Sigmoid colon (tissue), 7 donors: ENCODE results near the gene ANO1. TPM values are rescaled to one million over a fixed set of nuclear protein-coding genes. Genes with fewer than 3 reads are reported as not detected.
A peak's percentile ranks its signal among the peaks of the same experiment; 100 is the strongest.

Experiments used
- DNase-seq: peaks from one replicate; pipeline ENCODE4 v3.0.0-alpha.2; 2019
- H3K27ac ChIP-seq, 4 donors: fragments of 200-600 bp; sonication (generic); one replicate each; pipeline ENCODE4 v1.5.1; 2016 to 2019; ENCODE audit warnings: mild to moderate bottlenecking in 1 of 4
- H3K27me3 ChIP-seq, 3 donors: fragments of 200-600 bp; sonication (generic); one replicate each; pipeline ENCODE4 v1.5.1; 2019; ENCODE audit warnings: mild to moderate bottlenecking in 1 of 3
- H3K36me3 ChIP-seq, 4 donors: fragments of 200-600 bp; sonication (generic); one replicate each; pipeline ENCODE4 v1.5.1; 2016 to 2019
- H3K4me1 ChIP-seq, 4 donors: fragments of 200-600 bp; sonication (generic); one replicate each; pipeline ENCODE4 v1.5.1; 2017 to 2019
- H3K4me3 ChIP-seq, 4 donors: fragments of 200-600 bp; sonication (generic); one replicate each; pipeline ENCODE4 v1.5.1; 2017 to 2019; ENCODE audit warnings: mild to moderate bottlenecking in 2 of 4, moderate library complexity in 1 of 4
- H3K9me3 ChIP-seq, 4 donors: fragments of 200-600 bp in 3 of 4; sonication (generic) in 3 of 4; one replicate each; pipeline versions ENCODE4 v1.5.1 to v1.6.1; 2013 to 2019
- EP300 ChIP-seq, 4 donors: sonication (generic); formaldehyde crosslinking; IDR thresholded peaks; one replicate each; pipeline ENCODE4 v1.6.1; 2017; ENCODE audit warnings: antibody characterized with exemption in 4 of 4
- POLR2A ChIP-seq, 2 donors: fragments of 450-650 bp; IDR thresholded peaks; one replicate each; pipeline ENCODE4 v1.6.1; 2016; ENCODE audit warnings: antibody characterized with exemption in 2 of 2, mild to moderate bottlenecking in 2 of 2, moderate library complexity in 2 of 2
- POLR2AphosphoS5 ChIP-seq, 4 donors: sonication (generic); formaldehyde crosslinking; IDR thresholded peaks; one replicate each; pipeline ENCODE4 v1.6.1; 2017; ENCODE audit warnings: antibody characterized with exemption in 4 of 4
- WGBS, 2 donors: extraction: QIAGEN DNeasy Blood & Tissue Kit; methylation state at CpG; one replicate each; pipeline ENCODE4 v1.1.7; 2013; 5-methylcytosine and 5-hydroxymethylcytosine counted together
- intact Hi-C: fragments of 100-400 bp; cut with DNase I; formaldehyde crosslinking; loops from one replicate; pipeline ENCODE4 v1.15.1; 2023
- polyA plus RNA-seq, 3 donors: library from polyadenylated mRNA; stranded (reverse); fragments of 200-250 nt; gene quantifications; one replicate each; pipeline ENCODE4 v1.2.3, GENCODE V29; 2013
- total RNA-seq, 4 donors: library from RNA; depleted of rRNA; stranded (reverse); fragments of >200 nt; gene quantifications; one replicate each; pipeline ENCODE4 v1.1.0, GENCODE V29; 2016
- TF ChIP-seq, protein P1 (sequence below), 4 experiments: fragments of 450-650 bp in 3 of 4; fragments of 200-600 bp in 1 of 4; IDR thresholded peaks; one replicate each; pipeline ENCODE4 v1.5.1; 2016 to 2019; ENCODE audit warnings: antibody characterized with exemption in 4 of 4, mild to moderate bottlenecking in 3 of 4, moderate library complexity in 2 of 4
- donor health status: healthy with polysubstance abuse.
- donor health status: Bipolar disorder and iron deficiency.
- donor health status: healthy.

The ANO1 gene
- total and polyA plus RNA-seq, 7 donors = 0.60 to 33.9 (median 17.4) TPM

GRCh38 chr11:70139785-70140410, 61.8 kb downstream of the ANO1 start:
- H3K36me3 ChIP-seq = no peaks in the 10 kb centered on the region
- peaks cover 0 to 30% (median 18%) of the 10 kb centered on the region in 3 donors for H3K27me3 ChIP-seq
- H3K27ac ChIP-seq = no peak overlapping the region
- no peak for TF ChIP-seq POLR2AphosphoS5 (IDR thresholded peaks at IDR 0.05)
- no peak for TF ChIP-seq EP300 (IDR thresholded peaks at IDR 0.05)
- TF ChIP-seq, protein P1, sequence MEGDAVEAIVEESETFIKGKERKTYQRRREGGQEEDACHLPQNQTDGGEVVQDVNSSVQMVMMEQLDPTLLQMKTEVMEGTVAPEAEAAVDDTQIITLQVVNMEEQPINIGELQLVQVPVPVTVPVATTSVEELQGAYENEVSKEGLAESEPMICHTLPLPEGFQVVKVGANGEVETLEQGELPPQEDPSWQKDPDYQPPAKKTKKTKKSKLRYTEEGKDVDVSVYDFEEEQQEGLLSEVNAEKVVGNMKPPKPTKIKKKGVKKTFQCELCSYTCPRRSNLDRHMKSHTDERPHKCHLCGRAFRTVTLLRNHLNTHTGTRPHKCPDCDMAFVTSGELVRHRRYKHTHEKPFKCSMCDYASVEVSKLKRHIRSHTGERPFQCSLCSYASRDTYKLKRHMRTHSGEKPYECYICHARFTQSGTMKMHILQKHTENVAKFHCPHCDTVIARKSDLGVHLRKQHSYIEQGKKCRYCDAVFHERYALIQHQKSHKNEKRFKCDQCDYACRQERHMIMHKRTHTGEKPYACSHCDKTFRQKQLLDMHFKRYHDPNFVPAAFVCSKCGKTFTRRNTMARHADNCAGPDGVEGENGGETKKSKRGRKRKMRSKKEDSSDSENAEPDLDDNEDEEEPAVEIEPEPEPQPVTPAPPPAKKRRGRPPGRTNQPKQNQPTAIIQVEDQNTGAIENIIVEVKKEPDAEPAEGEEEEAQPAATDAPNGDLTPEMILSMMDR (IDR thresholded peaks at IDR 0.05) = no peak
- TF ChIP-seq POLR2A (IDR thresholded peaks at IDR 0.05) = no peak
- H3K9me3 ChIP-seq = no peaks in the 10 kb centered on the region
- peaks cover 0 to 19% (median 9%) of the 10 kb centered on the region in 4 donors for H3K4me1 ChIP-seq
- no peak overlapping the region for H3K4me3 ChIP-seq
- no peak for DNase-seq
- intact Hi-C loops = no loop called here
- 74 to 80% methylated on average over 15 of the region's 15 CpGs for WGBS, 2 donors

DNA sequence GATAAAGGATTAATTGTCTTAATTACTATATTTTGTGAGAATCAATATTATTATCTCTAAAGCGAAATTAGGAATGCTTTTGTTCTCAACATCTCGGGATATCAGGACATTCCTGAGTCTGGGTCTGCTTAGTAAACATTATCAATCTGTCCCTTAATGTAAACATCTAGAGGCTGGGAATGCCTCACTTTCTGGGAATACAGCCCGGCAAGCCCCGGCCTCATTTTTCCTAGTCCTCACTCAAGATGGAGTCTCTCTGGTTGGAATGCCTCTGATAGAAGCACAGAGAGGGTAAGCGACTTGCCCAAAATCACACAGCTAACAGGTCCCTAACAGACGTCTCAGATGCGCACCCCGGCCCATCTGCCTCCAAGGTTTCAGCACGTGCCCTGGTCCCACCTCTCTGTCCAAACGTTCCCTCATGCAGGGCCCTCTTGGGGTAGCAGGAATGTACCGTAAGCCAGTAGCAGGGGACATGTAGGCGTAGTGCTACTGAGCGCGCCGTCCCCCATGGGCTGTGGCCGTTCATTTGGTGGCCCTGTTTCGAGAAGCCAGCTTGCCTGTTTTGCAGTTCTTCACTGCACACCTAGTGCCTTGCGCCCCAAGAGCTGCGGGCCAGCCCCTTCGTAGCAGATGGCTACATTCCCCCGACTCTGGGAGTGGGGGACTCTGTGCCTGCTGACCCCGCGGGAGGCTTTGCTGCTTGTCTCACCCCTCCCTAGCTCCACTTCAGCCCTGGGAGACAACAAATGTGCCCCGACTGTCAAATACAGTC, 62.8 kb downstream of the ANO1 start:
- intact Hi-C loops = no loop called here
- H3K36me3 ChIP-seq = no peaks in the 10 kb centered on the region
- peak overlapping the region in 2 of 4 donors; percentile 8 to 18 for H3K4me3 ChIP-seq
- no peak for TF ChIP-seq POLR2AphosphoS5 (IDR thresholded peaks at IDR 0.05)
- TF ChIP-seq POLR2A (IDR thresholded peaks at IDR 0.05) = no peak
- no peak for TF ChIP-seq EP300 (IDR thresholded peaks at IDR 0.05)
- TF ChIP-seq, protein P1 (IDR thresholded peaks at IDR 0.05) = no peak
- no peak overlapping the region for H3K27ac ChIP-seq
- H3K4me1 ChIP-seq = peaks cover 0 to 19% (median 9%) of the 10 kb centered on the region in 4 donors
- 58 to 82% methylated on average over 24 of the region's 24 CpGs for WGBS, 2 donors
- no peaks in the 10 kb centered on the region for H3K9me3 ChIP-seq
- H3K27me3 ChIP-seq = peaks cover 0 to 38% (median 18%) of the 10 kb centered on the region in 3 donors
- DNase-seq = no peak

DNA sequence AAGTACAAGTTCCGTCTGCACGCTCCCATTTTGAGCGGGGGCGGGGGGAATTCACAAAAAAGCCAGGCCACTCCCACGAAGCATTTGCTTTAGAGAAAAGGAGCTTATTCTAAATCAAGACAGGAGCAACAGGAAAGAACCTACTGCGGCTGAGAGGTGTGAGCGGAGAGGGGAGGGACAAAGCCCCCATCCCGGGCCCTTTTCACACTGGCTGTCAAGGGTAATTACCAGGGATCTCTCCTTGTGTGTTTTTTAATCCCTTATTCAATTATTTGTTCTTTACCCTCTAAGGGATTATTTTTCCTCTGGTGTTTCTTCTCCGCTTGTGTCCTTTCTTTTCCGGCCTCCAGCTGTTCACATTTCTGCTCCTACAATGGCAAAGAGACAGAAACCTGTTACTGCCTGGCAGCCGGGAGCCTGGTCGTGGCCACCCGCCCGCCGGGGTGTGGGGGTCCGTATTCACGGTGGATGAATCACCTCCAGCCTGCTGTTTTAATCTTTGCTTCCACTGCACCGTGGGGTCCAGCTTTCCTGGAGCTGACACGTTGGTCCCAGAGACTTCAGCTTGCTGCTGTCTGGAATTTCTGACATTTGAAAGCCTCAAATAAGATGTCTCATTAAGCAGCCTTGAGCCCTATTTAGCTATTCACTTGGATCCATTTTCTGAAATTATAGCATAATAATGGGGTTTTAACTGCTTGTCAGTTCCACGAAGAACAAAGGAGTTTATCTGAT, 63.5 kb downstream of the ANO1 start:
- 38 to 68% methylated on average over 20 of the region's 20 CpGs for WGBS, 2 donors
- no peaks in the 10 kb centered on the region for H3K9me3 ChIP-seq
- no peak overlapping the region for H3K27ac ChIP-seq
- H3K4me3 ChIP-seq = peak overlapping the region in 2 of 4 donors; percentile 8 to 18
- intact Hi-C loops = no loop called here
- no peak for TF ChIP-seq POLR2A (IDR thresholded peaks at IDR 0.05)
- TF ChIP-seq, protein P1 (IDR thresholded peaks at IDR 0.05) = no peak
- TF ChIP-seq POLR2AphosphoS5 (IDR thresholded peaks at IDR 0.05) = no peak
- no peak for TF ChIP-seq EP300 (IDR thresholded peaks at IDR 0.05)
- no peak for DNase-seq
- peaks cover 0 to 19% (median 9%) of the 10 kb centered on the region in 4 donors for H3K4me1 ChIP-seq
- H3K36me3 ChIP-seq = no peaks in the 10 kb centered on the region
- peaks cover 0 to 38% (median 18%) of the 10 kb centered on the region in 3 donors for H3K27me3 ChIP-seq

GRCh38 chr11:70142221-70142875, 64.2 kb downstream of the ANO1 start:
- TF ChIP-seq, protein P1 (IDR thresholded peaks at IDR 0.05) = no peak
- no peak for TF ChIP-seq POLR2AphosphoS5 (IDR thresholded peaks at IDR 0.05)
- TF ChIP-seq EP300 (IDR thresholded peaks at IDR 0.05) = no peak
- no peak for TF ChIP-seq POLR2A (IDR thresholded peaks at IDR 0.05)
- Histone ChIP-seq H3K27me3 (peaks cover 0 to 38% (median 18%) of the 10 kb centered on the region in 3 donors), H3K27ac (no peak overlapping the region), H3K4me3 (no peak overlapping the region), H3K9me3 (no peaks in the 10 kb centered on the region), H3K36me3 (no peaks in the 10 kb centered on the region), H3K4me1 (peaks cover 0 to 19% (median 9%) of the 10 kb centered on the region in 4 donors)
- 57 to 64% methylated on average over 14 of the region's 14 CpGs for WGBS, 2 donors
- no peak for DNase-seq
- intact Hi-C loops = no loop called here
